ENCODE results near the gene EEIG1. TPM values are rescaled to one million over a fixed set of nuclear protein-coding genes. Genes with fewer than 3 reads are reported as not detected.

Gene EEIG1
- total and polyA plus RNA-seq, 2 of the 4 experiments (the other 2 are of a cell fraction): 1.1 to 23.2 TPM

DNA sequence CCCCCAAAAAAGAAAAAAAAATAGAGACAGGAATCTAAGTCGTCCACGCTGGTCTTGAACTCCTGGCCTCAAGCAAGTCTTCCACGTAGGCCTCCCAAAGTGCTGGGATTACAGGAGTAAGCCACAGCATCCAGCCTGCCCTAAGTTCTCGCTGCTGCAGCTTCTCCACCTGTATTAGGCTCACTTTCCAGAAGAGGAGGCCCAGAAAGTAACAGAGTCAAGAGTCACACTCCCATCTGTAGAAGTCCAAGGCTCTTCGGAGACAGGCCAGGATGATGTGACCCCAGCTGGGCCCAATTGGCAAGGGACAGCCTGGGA is 1.8 kb downstream of the EEIG1 start:
- Histone ChIP-seq H3K18ac (ENCODE audit: low read depth, low read length) (no peak overlapping the region), H4K91ac (ENCODE audit: insufficient read depth, low read depth, low read length) (peak overlapping the region; percentile 50; the same call in 1 of the 2 replicates), H3K56ac (ENCODE audit: extremely low read depth, insufficient read depth, low read length) (peak overlapping the region; percentile 34; the same call in 1 of the 2 replicates), H3K27me3 (ENCODE audit: control insufficient read depth, insufficient read depth, low read length) (no peaks in the 10 kb centered on the region), H3K4me3 (ENCODE audit: insufficient read depth, low read depth, low read length) (peak overlapping the region; percentile 61), H3K4ac (ENCODE audit: low read depth, low read length) (peak overlapping the region; percentile 52), H4K8ac (ENCODE audit: low read depth in 2 of 2, low read length in 2 of 2) (no peak overlapping the region; a peak in 1 of 4 replicates), H3K9ac (ENCODE audit: low read depth, low read length) (peak overlapping the region; percentile 76), H3K23ac (ENCODE audit: low read depth, low read length) (peak overlapping the region; percentile 76), H3K9me1 (ENCODE audit: insufficient read depth, low read length) (peaks cover 11% of the 10 kb centered on the region; the same call in 1 of the 2 replicates), H3K27ac (ENCODE audit: insufficient read depth, low read length) (peak overlapping the region; percentile 62), H4K5ac (ENCODE audit: low read depth, low read length) (no peak overlapping the region), H3K4me1 (ENCODE audit: control insufficient read depth, insufficient read depth, low read length) (peaks cover 34% of the 10 kb centered on the region), H2AK5ac (ENCODE audit: low read depth, low read length) (peak overlapping the region; percentile 82; the same call in 1 of the 2 replicates), H2BK120ac (ENCODE audit: low read depth, low read length) (peak overlapping the region; percentile 16; the same call in 1 of the 2 replicates), H3K14ac (replicated peaks; ENCODE audit: low read depth, low read length) (peak overlapping the region; percentile 93), H2AFZ (replicated peaks; ENCODE audit: low read length, poor library complexity) (peak overlapping the region; percentile 83), H3K79me1 (ENCODE audit: low read depth in 1 of 2, low read length in 2 of 2) (peaks cover 24 to 70% of the 10 kb centered on the region in 2 experiments), H2BK20ac (ENCODE audit: low read depth, low read length) (no peak overlapping the region), H2BK5ac (ENCODE audit: low read depth, low read length, poor library complexity, severe bottlenecking) (peak overlapping the region; percentile 51), H3K36me3 (ENCODE audit: control insufficient read depth, insufficient read depth, low read length) (no peaks in the 10 kb centered on the region), H3K4me2 (ENCODE audit: low read depth, low read length) (peak overlapping the region; percentile 96), H4K20me1 (ENCODE audit: insufficient read depth, low read length) (peaks cover 63% of the 10 kb centered on the region), H3K9me3 (ENCODE audit: control insufficient read depth, insufficient read depth, low read length) (no peaks in the 10 kb centered on the region), H2AK9ac (replicated peaks; ENCODE audit: low read depth, low read length, poor library complexity) (peak overlapping the region; percentile 97), H2BK15ac (ENCODE audit: low read depth, low read length) (no peak overlapping the region)
- TF ChIP-seq CHD1 (IDR thresholded peaks at IDR 0.05; ENCODE audit: low read depth, low read length) (no peak), CEBPB (IDR thresholded peaks at IDR 0.05; ENCODE audit: low read depth, low read length) (no peak), POLR2A (IDR thresholded peaks at IDR 0.05; ENCODE audit: low read depth, low read length) (no peak), MAZ (IDR thresholded peaks at IDR 0.05; ENCODE audit: borderline replicate concordance, low read depth, low read length) (no peak), MAFK (IDR thresholded peaks at IDR 0.05; ENCODE audit: low read depth, low read length) (no peak), BHLHE40 (IDR thresholded peaks at IDR 0.05; ENCODE audit: low read depth, low read length) (no peak), NFE2L2 (IDR thresholded peaks at IDR 0.05; ENCODE audit: low read depth, low read length) (no peak), SMC3 (IDR thresholded peaks at IDR 0.05; ENCODE audit: low read depth, low read length) (no peak), RFX5 (IDR thresholded peaks at IDR 0.05; ENCODE audit: low read depth, low read length) (no peak), RCOR1 (IDR thresholded peaks at IDR 0.05; ENCODE audit: insufficient replicate concordance, low read length) (no peak), FOS (IDR thresholded peaks at IDR 0.05; ENCODE audit: low read depth, low read length) (no peak), MXI1 (IDR thresholded peaks at IDR 0.05; ENCODE audit: borderline replicate concordance, low read depth, low read length) (no peak), RAD21 (IDR thresholded peaks at IDR 0.05; ENCODE audit: low read length) (no peak)
- TF ChIP-seq, protein P1, sequence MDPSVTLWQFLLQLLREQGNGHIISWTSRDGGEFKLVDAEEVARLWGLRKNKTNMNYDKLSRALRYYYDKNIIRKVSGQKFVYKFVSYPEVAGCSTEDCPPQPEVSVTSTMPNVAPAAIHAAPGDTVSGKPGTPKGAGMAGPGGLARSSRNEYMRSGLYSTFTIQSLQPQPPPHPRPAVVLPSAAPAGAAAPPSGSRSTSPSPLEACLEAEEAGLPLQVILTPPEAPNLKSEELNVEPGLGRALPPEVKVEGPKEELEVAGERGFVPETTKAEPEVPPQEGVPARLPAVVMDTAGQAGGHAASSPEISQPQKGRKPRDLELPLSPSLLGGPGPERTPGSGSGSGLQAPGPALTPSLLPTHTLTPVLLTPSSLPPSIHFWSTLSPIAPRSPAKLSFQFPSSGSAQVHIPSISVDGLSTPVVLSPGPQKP (IDR thresholded peaks at IDR 0.05; ENCODE audit: borderline replicate concordance, low read depth, low read length): no peak
- TF ChIP-seq, protein P2, sequence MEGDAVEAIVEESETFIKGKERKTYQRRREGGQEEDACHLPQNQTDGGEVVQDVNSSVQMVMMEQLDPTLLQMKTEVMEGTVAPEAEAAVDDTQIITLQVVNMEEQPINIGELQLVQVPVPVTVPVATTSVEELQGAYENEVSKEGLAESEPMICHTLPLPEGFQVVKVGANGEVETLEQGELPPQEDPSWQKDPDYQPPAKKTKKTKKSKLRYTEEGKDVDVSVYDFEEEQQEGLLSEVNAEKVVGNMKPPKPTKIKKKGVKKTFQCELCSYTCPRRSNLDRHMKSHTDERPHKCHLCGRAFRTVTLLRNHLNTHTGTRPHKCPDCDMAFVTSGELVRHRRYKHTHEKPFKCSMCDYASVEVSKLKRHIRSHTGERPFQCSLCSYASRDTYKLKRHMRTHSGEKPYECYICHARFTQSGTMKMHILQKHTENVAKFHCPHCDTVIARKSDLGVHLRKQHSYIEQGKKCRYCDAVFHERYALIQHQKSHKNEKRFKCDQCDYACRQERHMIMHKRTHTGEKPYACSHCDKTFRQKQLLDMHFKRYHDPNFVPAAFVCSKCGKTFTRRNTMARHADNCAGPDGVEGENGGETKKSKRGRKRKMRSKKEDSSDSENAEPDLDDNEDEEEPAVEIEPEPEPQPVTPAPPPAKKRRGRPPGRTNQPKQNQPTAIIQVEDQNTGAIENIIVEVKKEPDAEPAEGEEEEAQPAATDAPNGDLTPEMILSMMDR (conservative IDR thresholded peaks at IDR 0.05; ENCODE audit: low read depth, low read length): no peak
- TF ChIP-seq, protein P3, sequence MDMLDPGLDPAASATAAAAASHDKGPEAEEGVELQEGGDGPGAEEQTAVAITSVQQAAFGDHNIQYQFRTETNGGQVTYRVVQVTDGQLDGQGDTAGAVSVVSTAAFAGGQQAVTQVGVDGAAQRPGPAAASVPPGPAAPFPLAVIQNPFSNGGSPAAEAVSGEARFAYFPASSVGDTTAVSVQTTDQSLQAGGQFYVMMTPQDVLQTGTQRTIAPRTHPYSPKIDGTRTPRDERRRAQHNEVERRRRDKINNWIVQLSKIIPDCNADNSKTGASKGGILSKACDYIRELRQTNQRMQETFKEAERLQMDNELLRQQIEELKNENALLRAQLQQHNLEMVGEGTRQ (IDR thresholded peaks at IDR 0.05; ENCODE audit: low read depth, low read length): no peak
- ChIA-PET POLR2A (ENCODE audit: unreplicated experiment) (no interaction called here), CTCF (interaction anchor here (1.0 to 1.3 kb wide), 2 partner anchors 37 to 139 kb away, joined by 3 read pairs; no protein-coding TSS in a partner anchor)
- in situ Hi-C loops (cut with MboI; ENCODE audit: low sequenced_read_pairs) (no loop called here), dilution Hi-C loops (cut with HindIII; ENCODE audit: low sequenced_read_pairs, unreplicated experiment) (no loop called here), intact Hi-C loops (cut with micrococcal nuclease) (loop anchor here (1.0 kb wide), 1 partner anchor 37 kb away; no protein-coding TSS in a partner anchor)
- ATAC-seq (ENCODE audit: low read depth) (no peak), DNase-seq (no peak)
- no CpG with 5 or more reads among the region's 5 CpGs for WGBS, 2 experiments (ENCODE audit: extremely low coverage in 2 of 2, insufficient read length in 1 of 2)
- no TSS peak for BruUV-seq (replicated peaks)
